PC-9 (cell line): ENCODE measurements around the gene VPS33A.

Experiments used
- EZH2 ChIP-seq: fragments of 200-600 bp; sonication (generic); IDR thresholded peaks from 2 replicates; pipeline ENCODE4 v1.8.0; 2017; ENCODE audit warnings: antibody characterized with exemption, low read depth
- TF ChIP-seq, protein P1 (sequence below): fragments of 200-600 bp; sonication (generic); conservative IDR thresholded peaks from 2 replicates; pipeline ENCODE4 v1.6.1; 2017; ENCODE audit warnings: mixed run types, antibody characterized with exemption, mild to moderate bottlenecking, moderate library complexity

GRCh38 chr12:122225683-122226365 lies 40.5 kb downstream of the VPS33A start, which contains the start of gene DIABLO:
- TF ChIP-seq, protein P1, sequence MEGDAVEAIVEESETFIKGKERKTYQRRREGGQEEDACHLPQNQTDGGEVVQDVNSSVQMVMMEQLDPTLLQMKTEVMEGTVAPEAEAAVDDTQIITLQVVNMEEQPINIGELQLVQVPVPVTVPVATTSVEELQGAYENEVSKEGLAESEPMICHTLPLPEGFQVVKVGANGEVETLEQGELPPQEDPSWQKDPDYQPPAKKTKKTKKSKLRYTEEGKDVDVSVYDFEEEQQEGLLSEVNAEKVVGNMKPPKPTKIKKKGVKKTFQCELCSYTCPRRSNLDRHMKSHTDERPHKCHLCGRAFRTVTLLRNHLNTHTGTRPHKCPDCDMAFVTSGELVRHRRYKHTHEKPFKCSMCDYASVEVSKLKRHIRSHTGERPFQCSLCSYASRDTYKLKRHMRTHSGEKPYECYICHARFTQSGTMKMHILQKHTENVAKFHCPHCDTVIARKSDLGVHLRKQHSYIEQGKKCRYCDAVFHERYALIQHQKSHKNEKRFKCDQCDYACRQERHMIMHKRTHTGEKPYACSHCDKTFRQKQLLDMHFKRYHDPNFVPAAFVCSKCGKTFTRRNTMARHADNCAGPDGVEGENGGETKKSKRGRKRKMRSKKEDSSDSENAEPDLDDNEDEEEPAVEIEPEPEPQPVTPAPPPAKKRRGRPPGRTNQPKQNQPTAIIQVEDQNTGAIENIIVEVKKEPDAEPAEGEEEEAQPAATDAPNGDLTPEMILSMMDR, result no peak
- TF ChIP-seq EZH2, result no peak
